Measurements from ENCODE around the gene GAREM2.

GRCh38 chr2:26184121-26184520 is 11.2 kb downstream of the GAREM2 start:
- no peak for TF ChIP-seq POLR2A (IDR thresholded peaks at IDR 0.05)
- TF ChIP-seq, protein P1, sequence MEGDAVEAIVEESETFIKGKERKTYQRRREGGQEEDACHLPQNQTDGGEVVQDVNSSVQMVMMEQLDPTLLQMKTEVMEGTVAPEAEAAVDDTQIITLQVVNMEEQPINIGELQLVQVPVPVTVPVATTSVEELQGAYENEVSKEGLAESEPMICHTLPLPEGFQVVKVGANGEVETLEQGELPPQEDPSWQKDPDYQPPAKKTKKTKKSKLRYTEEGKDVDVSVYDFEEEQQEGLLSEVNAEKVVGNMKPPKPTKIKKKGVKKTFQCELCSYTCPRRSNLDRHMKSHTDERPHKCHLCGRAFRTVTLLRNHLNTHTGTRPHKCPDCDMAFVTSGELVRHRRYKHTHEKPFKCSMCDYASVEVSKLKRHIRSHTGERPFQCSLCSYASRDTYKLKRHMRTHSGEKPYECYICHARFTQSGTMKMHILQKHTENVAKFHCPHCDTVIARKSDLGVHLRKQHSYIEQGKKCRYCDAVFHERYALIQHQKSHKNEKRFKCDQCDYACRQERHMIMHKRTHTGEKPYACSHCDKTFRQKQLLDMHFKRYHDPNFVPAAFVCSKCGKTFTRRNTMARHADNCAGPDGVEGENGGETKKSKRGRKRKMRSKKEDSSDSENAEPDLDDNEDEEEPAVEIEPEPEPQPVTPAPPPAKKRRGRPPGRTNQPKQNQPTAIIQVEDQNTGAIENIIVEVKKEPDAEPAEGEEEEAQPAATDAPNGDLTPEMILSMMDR (IDR thresholded peaks at IDR 0.05) = no peak

Measured in thyroid gland (tissue), 4 donors.